Measurements from ENCODE around the gene AKIP1.

GRCh38 chr11:8873741-8874405 lies 37.1 kb upstream of the AKIP1 start:
- no peak for TF ChIP-seq CTCF (IDR thresholded peaks at IDR 0.05; ENCODE audit: low read depth, low read length)
- no peak for TF ChIP-seq MAX (IDR thresholded peaks at IDR 0.05; ENCODE audit: low read depth, low read length)
- TF ChIP-seq MYC (IDR thresholded peaks at IDR 0.05; ENCODE audit: low read depth, low read length): no peak
- no peak for TF ChIP-seq POLR2A (IDR thresholded peaks at IDR 0.05; ENCODE audit: extremely low read depth, insufficient read length)

All from NB4 (cell line).